Activated CD8-positive, alpha-beta T cell treated with anti-CD3 and anti-CD28 coated beads for 36 hours (primary cell): ENCODE results near the gene NAP1L1. TPM values are rescaled to one million over a fixed set of nuclear protein-coding genes. Genes with fewer than 3 reads are reported as not detected.

Experiments used
- ATAC-seq: fragments of 200-7000 bp; cut with Tn5 transposase; one replicate; pipeline ENCODE4 v1.10.0; 2021; ENCODE audit warnings: mild to moderate bottlenecking, moderate library complexity
- CTCF ChIA-PET: fragments of 350-600 bp; sonication (Branson Sonifier 250); formaldehyde crosslinking; loops from one replicate; lab custom pipeline; 2021; ENCODE audit warnings: antibody characterized with exemption; lab: Charles Lee
- POLR2A ChIA-PET: fragments of 350-600 bp; sonication (Branson Sonifier 250); formaldehyde crosslinking; loops from one replicate; lab custom pipeline; 2021; ENCODE audit warnings: antibody characterized with exemption; lab: Charles Lee
- DNase-seq: peaks from one replicate; pipeline ENCODE4 v3.0.0-alpha.2; 2020
- H3K27ac Mint-ChIP-seq: one replicate; pipeline ENCODE4 v1.8.0; 2021; ENCODE audit warnings: mild to moderate bottlenecking, mixed read lengths
- H3K27me3 Mint-ChIP-seq: one replicate; pipeline ENCODE4 v1.8.0; 2021; ENCODE audit warnings: mixed read lengths
- H3K36me3 Mint-ChIP-seq: one replicate; pipeline ENCODE4 v1.8.0; 2021; ENCODE audit warnings: low read depth, mixed read lengths
- H3K4me1 Mint-ChIP-seq: one replicate; pipeline ENCODE4 v1.8.0; 2021; ENCODE audit warnings: low read depth, mixed read lengths
- H3K4me3 Mint-ChIP-seq: one replicate; pipeline ENCODE4 v1.8.0; 2021; ENCODE audit warnings: mild to moderate bottlenecking, moderate library complexity, mixed read lengths
- H3K9me3 Mint-ChIP-seq: one replicate; pipeline ENCODE4 v1.8.0; 2021; ENCODE audit warnings: mixed read lengths
- CTCF ChIP-seq: fragments of 200-600 bp; IDR thresholded peaks from one replicate; pipeline ENCODE4 v1.8.0; 2022; ENCODE audit warnings: antibody characterized with exemption, mild to moderate bottlenecking
- intact Hi-C: fragments of 100-400 bp; cut with micrococcal nuclease; formaldehyde crosslinking; loops from one replicate; pipeline ENCODE4 v1.10.0; 2022
- total RNA-seq, 2 experiments: library from RNA; stranded (reverse); gene quantifications; one replicate each; pipeline ENCODE4 v1.2.3, GENCODE V29; 2021

NAP1L1 gene
- total RNA-seq, 2 experiments from 2014 or later = 1,090 to 1,104 TPM

- intact Hi-C loops = no loop called here
- H3K27me3 Mint-ChIP-seq = no peaks in the 10 kb centered on the region
- H3K9me3 Mint-ChIP-seq = no peaks in the 10 kb centered on the region
- no peak for DNase-seq
- H3K27ac Mint-ChIP-seq = no peak overlapping the region
- no peak overlapping the region for H3K4me3 Mint-ChIP-seq
- POLR2A ChIA-PET = no interaction called here
- CTCF ChIA-PET = interaction anchor here (1.0 kb wide), 1 partner anchor 39 kb away, joined by 3 read pairs; no protein-coding TSS in a partner anchor
- no peak for TF ChIP-seq CTCF
- ATAC-seq = no peak
- H3K36me3 Mint-ChIP-seq = no peaks in the 10 kb centered on the region
- H3K4me1 Mint-ChIP-seq = no peaks in the 10 kb centered on the region
Measured at GRCh38 chr12:76119887-76120286, 35.4 kb upstream of the NAP1L1 start.

GRCh38 chr12:76117751-76118150 lies 33.3 kb upstream of the NAP1L1 start:
- peak; percentile 5 for TF ChIP-seq CTCF
- H3K4me3 Mint-ChIP-seq = no peak overlapping the region
- DNase-seq = no peak
- H3K4me1 Mint-ChIP-seq = no peaks in the 10 kb centered on the region
- H3K9me3 Mint-ChIP-seq = no peaks in the 10 kb centered on the region
- ChIA-PET CTCF (no interaction called here), POLR2A (no interaction called here)
- intact Hi-C loops = no loop called here
- H3K27ac Mint-ChIP-seq = no peak overlapping the region
- ATAC-seq = no peak
- no peaks in the 10 kb centered on the region for H3K27me3 Mint-ChIP-seq
- no peaks in the 10 kb centered on the region for H3K36me3 Mint-ChIP-seq

GRCh38 chr12:76117067-76117691 lies 32.7 kb upstream of the NAP1L1 start:
- Mint-ChIP-seq H3K9me3 (no peaks in the 10 kb centered on the region), H3K4me1 (no peaks in the 10 kb centered on the region), H3K36me3 (no peaks in the 10 kb centered on the region), H3K4me3 (no peak overlapping the region), H3K27me3 (peaks cover under 1% of the 10 kb centered on the region), H3K27ac (no peak overlapping the region)
- peak; percentile 24 for TF ChIP-seq CTCF
- CTCF ChIA-PET = no interaction called here
- ATAC-seq (no peak), DNase-seq (no peak)
- POLR2A ChIA-PET = no interaction called here
- intact Hi-C loops = no loop called here

- Mint-ChIP-seq H3K9me3 (no peaks in the 10 kb centered on the region), H3K27me3 (peaks cover 2% of the 10 kb centered on the region), H3K27ac (no peak overlapping the region), H3K4me1 (no peaks in the 10 kb centered on the region), H3K36me3 (no peaks in the 10 kb centered on the region), H3K4me3 (no peak overlapping the region)
- CTCF ChIA-PET = no interaction called here
- TF ChIP-seq CTCF = no peak
- ATAC-seq = no peak
- intact Hi-C loops = no loop called here
- POLR2A ChIA-PET = interaction anchor here (1.2 kb wide), 1 partner anchor 45 kb away, joined by 3 read pairs; no protein-coding TSS in a partner anchor
- no peak for DNase-seq
Measured at GRCh38 chr12:76113800-76114757, 29.6 kb upstream of the NAP1L1 start.
